HT1080 (cell line): ENCODE results near the gene GOLT1B. TPM values are rescaled to one million over a fixed set of nuclear protein-coding genes. Genes with fewer than 3 reads are reported as not detected.

ENCODE experiments used
- DNase-seq: peaks from one replicate; pipeline ENCODE4 v3.0.0-alpha.2; 2015; ENCODE audit warnings: low read depth
- total RNA-seq: library from RNA; depleted of rRNA; stranded (reverse); fragments of >200 nt; shearing (Covaris generic); gene quantifications from 2 replicates; pipeline ENCODE4 v1.2.3, GENCODE V29; 2014; rRNA removed

Gene GOLT1B
- total RNA-seq, 1 experiment from 2014 or later: 29.5 TPM

GRCh38 chr12:21562859-21563258, 61.3 kb downstream of the GOLT1B start:
- no peak for DNase-seq

DNA sequence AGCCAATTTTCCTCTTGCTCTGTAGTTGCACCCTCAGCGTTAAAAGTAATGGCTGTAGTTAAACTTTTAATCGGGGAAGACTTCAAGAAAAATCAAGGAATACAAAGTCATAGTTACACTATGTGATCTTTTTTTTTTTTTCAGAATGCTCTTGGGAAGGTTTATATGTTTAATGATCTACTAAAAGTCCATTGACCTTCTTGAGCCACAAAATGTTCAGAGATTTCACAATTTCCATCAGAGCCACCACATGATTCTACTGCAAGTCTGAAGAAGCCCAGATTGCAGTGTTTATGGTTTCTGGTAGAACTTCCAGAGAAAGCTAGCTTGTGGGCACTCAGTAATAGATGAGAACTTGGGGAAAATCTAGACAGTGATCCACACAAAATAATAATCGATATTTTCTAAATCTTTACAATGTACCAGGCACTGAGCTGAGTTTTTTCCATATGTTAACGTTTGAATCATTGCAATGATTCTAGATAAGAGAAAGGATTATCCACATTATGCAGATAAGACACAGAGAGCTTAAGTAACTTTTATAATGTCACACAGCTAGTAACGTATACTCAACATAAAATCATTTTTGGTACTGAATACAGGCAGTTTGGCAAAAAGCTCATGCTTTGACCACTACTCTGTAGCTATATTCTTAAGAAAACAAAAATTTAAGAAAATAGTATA, 64.8 kb downstream of the GOLT1B start:
- DNase-seq: no peak

DNA sequence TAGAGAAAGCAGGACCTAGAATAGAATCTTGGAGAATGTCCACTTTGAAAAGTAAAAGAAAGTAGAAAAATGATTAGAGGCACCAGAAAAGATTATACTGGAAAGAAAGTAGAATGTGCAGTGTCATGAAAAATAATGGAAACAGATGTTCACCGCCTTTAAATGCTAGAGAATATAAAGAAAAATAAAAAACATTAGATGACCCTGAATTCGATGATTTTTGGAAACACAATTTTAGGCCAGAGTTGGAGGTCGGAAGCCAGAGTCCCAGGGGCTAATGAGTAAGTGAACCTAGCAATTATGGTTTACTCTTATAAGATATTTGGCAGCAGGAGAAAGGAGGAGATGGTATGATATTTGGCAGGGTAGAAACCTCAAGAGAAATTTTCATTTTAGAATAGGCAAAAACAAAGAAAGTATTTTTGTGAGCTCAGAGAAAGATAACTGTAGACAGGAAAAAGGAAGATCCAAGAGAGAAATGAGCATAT, 65.4 kb downstream of the GOLT1B start:
- no peak for DNase-seq

Other genes with a start within 250 kb of the GOLT1B start
- gene SLCO1A2, start 166.9 kb upstream of the GOLT1B start, total RNA-seq: not detected in 2 replicates
- not detected in 2 replicates for gene IAPP, start 128.9 kb upstream of the GOLT1B start, total RNA-seq
- gene PYROXD1, start 64.1 kb upstream of the GOLT1B start, total RNA-seq: 8.8 and 10.2 TPM in 2 replicates
- gene RECQL, start 154 bp upstream of the GOLT1B start, total RNA-seq: 77.9 and 80.2 TPM in 2 replicates
- gene SPX, start 24.5 kb downstream of the GOLT1B start, total RNA-seq: 0.07 and 1.2 TPM in 2 replicates
- not detected in 2 replicates for gene GYS2, start 103.1 kb downstream of the GOLT1B start, total RNA-seq
- 1,072 and 1,395 TPM in 2 replicates for gene LDHB, start 156.1 kb downstream of the GOLT1B start, total RNA-seq